Right atrium auricular region (tissue), 2 donors: Measurements from ENCODE around the gene CSH1. TPM values are rescaled to one million over a fixed set of nuclear protein-coding genes. Genes with fewer than 3 reads are reported as not detected.
A peak's percentile ranks its signal among the peaks of the same experiment; 100 is the strongest.

ENCODE experiments used
- DNase-seq: peaks from one replicate; pipeline ENCODE4 v3.0.0-alpha.2; 2019; ENCODE audit warnings: low spot score
- H3K27ac ChIP-seq, 2 donors: fragments of 200-600 bp; sonication (generic); 1 replicate in 1 of 2; 2 replicates in 1 of 2; pipeline ENCODE4 v1.5.1; 2016 to 2019
- H3K27me3 ChIP-seq, 2 donors: fragments of 200-600 bp; sonication (generic); one replicate each; pipeline versions ENCODE4 v1.5.1 to v1.6.0; 2017 to 2019
- H3K36me3 ChIP-seq: fragments of 200-600 bp; sonication (generic); one replicate; pipeline ENCODE4 v1.5.1; 2016
- H3K4me1 ChIP-seq, 2 donors: fragments of 200-600 bp; sonication (generic); one replicate each; pipeline versions ENCODE4 v1.5.1 to v1.6.0; 2017 to 2019
- H3K4me3 ChIP-seq, 2 donors: fragments of 200-600 bp; sonication (generic); 1 replicate in 1 of 2; 2 replicates in 1 of 2; pipeline ENCODE4 v1.5.1; 2017 to 2019; ENCODE audit warnings: mild to moderate bottlenecking in 1 of 2, moderate library complexity in 1 of 2
- H3K9me3 ChIP-seq, 2 donors: fragments of 200-600 bp; sonication (generic); one replicate each; pipeline ENCODE4 v1.5.1; 2019
- total RNA-seq, 2 donors: library from RNA; depleted of rRNA; stranded (reverse); fragments of >200 nt; gene quantifications; one replicate each; pipeline ENCODE4 v1.1.0, GENCODE V29; 2016
- TF ChIP-seq, protein P1 (sequence below), 2 donors: fragments of 200-600 bp; sonication (generic); IDR thresholded peaks; one replicate each; pipeline ENCODE4 v1.5.1; 2019; ENCODE audit warnings: antibody characterized with exemption in 2 of 2

The CSH1 gene
- total RNA-seq, 2 donors from 2014 or later: not detected

DNA sequence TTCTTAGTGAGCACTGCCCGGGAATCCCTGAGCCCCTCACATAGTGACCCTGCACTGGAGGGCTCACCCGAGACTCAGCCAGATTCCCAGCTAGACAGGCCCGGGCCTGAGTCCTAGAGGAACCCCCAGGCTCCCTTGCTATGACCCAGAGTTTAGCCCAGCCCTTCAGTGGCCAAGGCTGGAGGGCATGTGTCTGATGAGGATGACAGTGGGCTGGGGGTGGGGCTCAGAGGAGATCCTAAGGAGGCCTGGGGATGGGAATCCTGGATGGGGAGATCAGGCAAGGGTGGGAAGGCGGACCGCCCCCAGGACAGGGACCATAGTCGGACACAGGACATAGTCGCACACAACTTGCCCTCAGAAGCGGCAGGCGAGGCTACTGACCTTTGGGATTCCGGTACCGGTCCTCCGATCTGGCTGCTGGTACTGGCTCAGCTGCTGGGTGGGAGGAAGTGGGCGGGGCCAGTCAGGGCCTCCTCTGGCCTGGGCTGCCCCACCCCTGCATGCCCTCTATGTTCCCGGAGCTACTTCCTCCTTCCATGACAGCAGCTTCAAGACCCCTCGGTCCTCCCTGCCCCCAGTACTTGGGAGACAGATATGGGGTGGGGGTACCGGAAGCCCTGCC, 34.7 kb upstream of the CSH1 start:
- Histone ChIP-seq H3K36me3 (no peaks in the 10 kb centered on the region), H3K9me3 (no peaks in the 10 kb centered on the region), H3K27me3 (no peaks in the 10 kb centered on the region), H3K4me1 (peaks cover 0 to 20% of the 10 kb centered on the region in 2 donors), H3K4me3 (peak overlapping the region; percentile 14 to 23), H3K27ac (peak overlapping the region; percentile 32 to 71)
- peak; percentile 79 for DNase-seq
- TF ChIP-seq, protein P1, sequence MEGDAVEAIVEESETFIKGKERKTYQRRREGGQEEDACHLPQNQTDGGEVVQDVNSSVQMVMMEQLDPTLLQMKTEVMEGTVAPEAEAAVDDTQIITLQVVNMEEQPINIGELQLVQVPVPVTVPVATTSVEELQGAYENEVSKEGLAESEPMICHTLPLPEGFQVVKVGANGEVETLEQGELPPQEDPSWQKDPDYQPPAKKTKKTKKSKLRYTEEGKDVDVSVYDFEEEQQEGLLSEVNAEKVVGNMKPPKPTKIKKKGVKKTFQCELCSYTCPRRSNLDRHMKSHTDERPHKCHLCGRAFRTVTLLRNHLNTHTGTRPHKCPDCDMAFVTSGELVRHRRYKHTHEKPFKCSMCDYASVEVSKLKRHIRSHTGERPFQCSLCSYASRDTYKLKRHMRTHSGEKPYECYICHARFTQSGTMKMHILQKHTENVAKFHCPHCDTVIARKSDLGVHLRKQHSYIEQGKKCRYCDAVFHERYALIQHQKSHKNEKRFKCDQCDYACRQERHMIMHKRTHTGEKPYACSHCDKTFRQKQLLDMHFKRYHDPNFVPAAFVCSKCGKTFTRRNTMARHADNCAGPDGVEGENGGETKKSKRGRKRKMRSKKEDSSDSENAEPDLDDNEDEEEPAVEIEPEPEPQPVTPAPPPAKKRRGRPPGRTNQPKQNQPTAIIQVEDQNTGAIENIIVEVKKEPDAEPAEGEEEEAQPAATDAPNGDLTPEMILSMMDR (IDR thresholded peaks at IDR 0.05): no peak

DNA sequence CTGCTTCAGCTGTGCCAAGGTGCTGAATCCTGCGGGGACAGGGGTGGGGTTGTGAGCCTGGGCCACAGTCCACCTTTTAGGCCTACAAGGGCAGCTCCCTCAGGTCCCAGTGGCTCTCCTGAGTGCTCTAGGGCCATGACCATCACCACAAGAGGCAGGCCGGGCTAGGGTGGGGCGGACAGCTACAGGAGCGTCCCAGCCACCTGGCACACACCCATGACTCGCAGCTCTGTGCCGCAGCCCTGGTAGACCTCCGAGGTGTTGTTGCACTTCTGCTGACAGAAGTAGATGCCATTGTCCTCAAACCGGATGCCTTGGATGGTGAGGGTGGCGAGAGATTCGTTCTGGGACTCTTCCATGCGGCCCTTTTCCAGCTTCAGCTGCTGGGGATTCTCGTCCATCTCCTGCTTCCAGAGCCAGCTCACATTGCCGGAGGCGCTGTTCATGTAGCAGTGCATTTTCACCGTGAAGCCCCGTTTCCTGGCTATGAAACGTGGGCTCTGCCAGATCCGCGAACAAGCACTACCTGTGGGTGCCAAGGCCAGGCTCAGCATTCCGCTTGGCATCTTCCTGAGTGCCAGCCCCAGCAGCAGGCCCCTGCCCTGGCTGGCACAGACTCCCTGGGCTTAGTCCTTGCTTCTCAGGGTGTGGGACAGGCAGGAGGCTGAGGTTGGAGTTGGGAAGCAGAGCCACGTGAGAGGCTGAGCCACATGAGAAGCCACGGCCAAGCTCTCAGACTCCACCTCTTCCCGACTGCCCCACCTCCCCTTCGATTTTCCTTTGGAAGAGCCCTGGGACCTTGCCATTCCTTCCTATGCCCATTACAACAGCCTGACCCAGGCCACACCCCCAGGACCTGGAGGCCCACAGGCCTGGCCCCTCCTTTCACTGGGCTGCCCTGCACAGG, 33.7 kb upstream of the CSH1 start:
- Histone ChIP-seq H3K27ac (peak overlapping the region; percentile 32 to 71), H3K9me3 (no peaks in the 10 kb centered on the region), H3K27me3 (no peaks in the 10 kb centered on the region), H3K36me3 (no peaks in the 10 kb centered on the region), H3K4me1 (peaks cover 0 to 20% of the 10 kb centered on the region in 2 donors), H3K4me3 (no peak overlapping the region)
- no peak for DNase-seq
- TF ChIP-seq, protein P1 (IDR thresholded peaks at IDR 0.05): no peak

DNA sequence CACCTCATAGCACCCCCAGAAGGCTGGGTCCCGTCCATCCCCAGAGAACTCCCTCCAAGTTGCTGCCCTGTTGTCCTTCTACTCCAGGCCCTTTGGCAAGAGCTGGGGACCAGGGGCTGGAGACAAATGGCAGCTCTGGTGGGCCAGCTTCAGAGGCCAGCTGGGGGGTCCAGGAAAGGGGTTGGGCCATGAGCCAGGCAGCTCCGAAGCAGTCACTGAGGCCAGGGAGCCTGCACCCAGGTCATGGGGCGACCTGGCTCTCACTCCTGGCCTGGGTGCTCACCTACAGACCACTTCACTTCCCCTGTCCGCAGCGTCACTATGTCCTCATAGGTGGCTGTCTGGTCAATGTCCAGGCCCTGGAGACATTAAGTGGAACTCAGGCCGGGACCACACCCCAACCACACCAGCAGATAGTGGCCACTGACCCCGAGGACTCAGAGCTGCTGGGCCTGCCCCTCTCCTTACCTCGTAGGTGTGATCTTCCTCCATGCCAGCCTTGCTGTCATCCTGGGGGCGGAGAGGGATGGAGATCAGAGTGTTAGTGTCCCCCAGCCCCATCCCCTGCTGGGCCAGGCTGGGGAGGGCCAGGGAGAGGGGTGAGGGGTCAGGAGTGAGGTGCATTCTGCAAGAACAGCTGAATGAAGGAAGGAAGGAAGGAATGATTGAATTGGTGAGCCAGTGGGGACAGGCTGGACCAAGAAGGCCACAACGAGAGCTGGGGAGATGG, 32.8 kb upstream of the CSH1 start:
- Histone ChIP-seq H3K4me1 (peaks cover 0 to 20% of the 10 kb centered on the region in 2 donors), H3K27ac (no peak overlapping the region), H3K9me3 (no peaks in the 10 kb centered on the region), H3K36me3 (no peaks in the 10 kb centered on the region), H3K27me3 (no peaks in the 10 kb centered on the region), H3K4me3 (no peak overlapping the region)
- no peak for DNase-seq
- TF ChIP-seq, protein P1 (IDR thresholded peaks at IDR 0.05): no peak

DNA sequence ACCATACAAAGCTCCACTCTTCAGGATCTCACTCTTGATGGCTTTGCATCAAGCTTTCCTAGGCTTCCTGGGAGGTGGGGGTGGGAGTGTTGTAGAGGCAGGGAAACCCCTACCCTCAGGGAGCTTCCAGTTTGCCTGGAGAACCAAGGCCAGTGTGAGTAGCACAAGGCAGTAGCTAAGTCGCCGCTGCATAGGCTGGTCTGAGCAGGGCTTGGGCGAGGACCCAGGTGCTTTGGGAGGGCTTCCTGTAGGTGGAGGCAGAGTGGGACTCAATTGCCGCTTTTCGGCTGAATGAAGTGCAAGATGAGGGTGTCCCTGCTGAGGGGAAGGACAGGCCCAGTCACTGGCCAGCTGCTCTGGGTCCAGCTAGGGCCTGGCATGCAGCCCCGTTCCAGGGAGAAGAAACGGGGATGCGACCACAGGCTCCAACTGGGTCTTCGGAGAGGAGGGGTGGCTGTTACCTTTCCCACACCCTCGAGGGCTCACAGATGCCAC, 31.8 kb upstream of the CSH1 start:
- Histone ChIP-seq H3K27ac (no peak overlapping the region), H3K36me3 (no peaks in the 10 kb centered on the region), H3K27me3 (no peaks in the 10 kb centered on the region), H3K4me3 (no peak overlapping the region), H3K4me1 (peaks cover 0 to 20% of the 10 kb centered on the region in 2 donors), H3K9me3 (no peaks in the 10 kb centered on the region)
- TF ChIP-seq, protein P1 (IDR thresholded peaks at IDR 0.05): no peak
- no peak for DNase-seq

DNA sequence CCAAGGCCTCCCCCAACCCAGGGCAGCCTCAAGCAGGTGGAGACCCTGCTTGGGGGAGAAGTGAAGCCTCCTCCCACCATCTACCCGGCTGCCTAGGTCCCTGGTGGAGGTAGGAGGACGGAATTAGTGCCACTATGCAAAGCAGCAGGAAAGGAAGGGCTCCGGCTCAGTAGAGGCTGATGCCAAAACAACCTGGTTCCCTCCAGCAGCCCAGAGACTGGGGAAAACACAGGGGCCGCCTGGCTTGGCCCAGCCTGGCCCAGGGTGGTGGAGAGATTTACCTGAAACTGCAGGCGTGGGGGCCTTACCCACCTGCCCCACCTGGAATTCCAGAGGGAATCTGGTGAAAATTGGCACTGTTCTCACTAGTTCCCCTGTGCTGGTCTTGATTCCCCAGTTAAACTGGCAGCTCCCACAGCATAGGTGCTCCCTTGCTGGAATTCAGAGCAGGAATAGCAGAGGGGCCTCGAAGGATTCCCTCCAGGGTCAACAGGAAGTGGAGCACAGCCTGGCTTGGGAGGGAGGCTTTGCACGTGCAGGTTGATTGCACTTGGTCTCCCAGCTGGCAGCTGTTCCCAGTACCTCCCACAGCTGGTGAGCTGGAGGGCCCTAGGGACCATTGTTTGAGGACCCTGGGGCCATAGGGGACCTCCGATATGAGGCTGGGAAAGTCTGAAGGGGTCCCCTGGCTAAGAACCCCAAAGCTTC, 31.2 kb upstream of the CSH1 start:
- TF ChIP-seq, protein P1 (IDR thresholded peaks at IDR 0.05): no peak
- DNase-seq: no peak
- Histone ChIP-seq H3K4me3 (no peak overlapping the region), H3K36me3 (no peaks in the 10 kb centered on the region), H3K27me3 (no peaks in the 10 kb centered on the region), H3K4me1 (peaks cover 0 to 20% of the 10 kb centered on the region in 2 donors), H3K9me3 (no peaks in the 10 kb centered on the region), H3K27ac (no peak overlapping the region)
